CD14-positive monocyte (primary cell): ENCODE measurements around the gene POLD2. TPM values are rescaled to one million over a fixed set of nuclear protein-coding genes. Genes with fewer than 3 reads are reported as not detected.

Source experiments
- DNase-seq, 3 donors: peaks; one replicate each; pipeline ENCODE4 v3.0.0-alpha.2; 2011 to 2022
- H2AFZ ChIP-seq: 2 replicates; pipeline ENCODE4 v1.6.0; 2012; ENCODE audit warnings: mild to moderate bottlenecking, low read depth, low read length, inconsistent platforms; ENCODE audit not compliant: insufficient read depth, poor library complexity, severe bottlenecking
- H3K27ac ChIP-seq, 2 donors: 1 replicate in 1 of 2; 2 replicates in 1 of 2; pipeline ENCODE4 v1.5.1; 2012 to 2013; ENCODE audit warnings: low read length in 2 of 2, control low read depth in 1 of 2, inconsistent platforms in 1 of 2, low read depth in 1 of 2, mild to moderate bottlenecking in 1 of 2
- H3K27me3 ChIP-seq, 2 donors: one replicate each; pipeline versions ENCODE4 v1.6.0 to v1.6.1; 2011 to 2013; ENCODE audit warnings: low read length in 2 of 2; ENCODE audit not compliant: control insufficient read depth in 2 of 2, insufficient read depth in 2 of 2
- H3K36me3 ChIP-seq, 2 donors: replicated peaks in 1 of 2; 1 replicate in 1 of 2; 2 replicates in 1 of 2; pipeline versions ENCODE4 v1.5.1 to v1.6.1; 2012 to 2013; ENCODE audit warnings: low read length in 2 of 2, control low read depth in 1 of 2, inconsistent platforms in 1 of 2, mild to moderate bottlenecking in 1 of 2; ENCODE audit not compliant: insufficient read depth in 2 of 2, control insufficient read depth in 1 of 2
- H3K4me1 ChIP-seq, 2 donors: 1 replicate in 1 of 2; 2 replicates in 1 of 2; pipeline versions ENCODE4 v1.5.1 to v1.6.1; 2012 to 2013; ENCODE audit warnings: low read length in 2 of 2, control low read depth in 1 of 2, inconsistent platforms in 1 of 2, mild to moderate bottlenecking in 1 of 2, moderate library complexity in 1 of 2; ENCODE audit not compliant: insufficient read depth in 2 of 2, control insufficient read depth in 1 of 2
- H3K4me2 ChIP-seq: replicated peaks from 2 replicates; pipeline ENCODE3; 2012; ENCODE audit warnings: low read length, moderate library complexity, mild to moderate bottlenecking; ENCODE audit not compliant: poor library complexity, severe bottlenecking; ENCODE audit errors: extremely low read depth
- H3K4me3 ChIP-seq, 3 experiments: fragments of 200-600 bp in 1 of 3; sonication (generic) in 1 of 3; replicated peaks in 1 of 3; 1 replicate in 2 of 3; 2 replicates in 1 of 3; pipeline ENCODE4 v1.5.1; 2011 to 2013; ENCODE audit warnings: low read length in 3 of 3, mild to moderate bottlenecking in 3 of 3, control low read depth in 2 of 3, low read depth in 2 of 3, inconsistent platforms in 1 of 3, moderate library complexity in 1 of 3
- H3K79me2 ChIP-seq: 2 replicates; pipeline ENCODE4 v1.6.0; 2012; ENCODE audit warnings: mild to moderate bottlenecking, control low read depth, inconsistent platforms, low read length, moderate library complexity; ENCODE audit not compliant: insufficient read depth
- H3K9ac ChIP-seq: 2 replicates; pipeline ENCODE4 v1.6.0; 2017; ENCODE audit warnings: low read length, mild to moderate bottlenecking; ENCODE audit not compliant: insufficient read depth, poor library complexity, severe bottlenecking
- H3K9me3 ChIP-seq, 2 donors: replicated peaks in 1 of 2; 1 replicate in 1 of 2; 2 replicates in 1 of 2; pipeline versions ENCODE4 v1.5.1 to v1.6.1; 2012 to 2013; ENCODE audit warnings: low read length in 2 of 2, control low read depth in 1 of 2; ENCODE audit not compliant: control insufficient read depth in 1 of 2, insufficient read depth in 1 of 2
- H4K20me1 ChIP-seq: 2 replicates; pipeline ENCODE4 v1.6.0; 2012; ENCODE audit warnings: mild to moderate bottlenecking, low read length, control low read depth, moderate library complexity; ENCODE audit not compliant: insufficient read depth
- H3K27ac Mint-ChIP-seq, 7 donors: one replicate each; pipeline ENCODE4 v1.8.0; 2020; ENCODE audit warnings: mild to moderate bottlenecking in 7 of 7, mixed read lengths in 7 of 7, moderate library complexity in 6 of 7, inconsistent platforms in 2 of 7
- H3K27me3 Mint-ChIP-seq, 3 donors: one replicate each; pipeline ENCODE4 v1.8.0; 2021 to 2022; ENCODE audit warnings: low read depth in 3 of 3, mild to moderate bottlenecking in 3 of 3, mixed read lengths in 3 of 3, moderate library complexity in 3 of 3, inconsistent platforms in 1 of 3
- H3K36me3 Mint-ChIP-seq, 2 donors: one replicate each; pipeline ENCODE4 v1.8.0; 2020; ENCODE audit warnings: mixed read lengths in 2 of 2, inconsistent platforms in 1 of 2, mild to moderate bottlenecking in 1 of 2
- H3K4me1 Mint-ChIP-seq: one replicate; pipeline ENCODE4 v1.8.0; 2020; ENCODE audit warnings: mild to moderate bottlenecking, mixed read lengths
- H3K4me3 Mint-ChIP-seq, 2 donors: one replicate each; pipeline ENCODE4 v1.8.0; 2020; ENCODE audit warnings: mild to moderate bottlenecking in 2 of 2, mixed read lengths in 2 of 2, moderate library complexity in 1 of 2
- H3K9me3 Mint-ChIP-seq, 7 donors: one replicate each; pipeline ENCODE4 v1.8.0; 2020 to 2022; ENCODE audit warnings: mixed read lengths in 7 of 7, mild to moderate bottlenecking in 6 of 7, moderate library complexity in 6 of 7, inconsistent platforms in 2 of 7
- WGBS: methylation state at CpG from one replicate; pipeline ENCODE4 v1.1.5; 2013; ENCODE audit warnings: missing lambda C conversion rate; ENCODE audit not compliant: insufficient coverage; 5-methylcytosine and 5-hydroxymethylcytosine counted together
- intact Hi-C, 2 donors: fragments of 100-400 bp; cut with micrococcal nuclease; formaldehyde crosslinking; loops; one replicate each; pipeline versions ENCODE4 v1.15.0 to v1.15.1; 2023
- polyA plus RNA-seq, 3 donors: library from polyadenylated mRNA; depleted of rRNA in 1 of 3; unstranded in 2 of 3; stranded (reverse) in 1 of 3; fragments of 300-500 nt in 2 of 3; fragments of >200 nt in 1 of 3; fragmentation: Illumina TruSeq in 2 of 3; gene quantifications; 1 replicate in 2 of 3; 2 replicates in 1 of 3; pipeline ENCODE4 v1.2.3, GENCODE V29; 2012 to 2021
- TF ChIP-seq, protein P1 (sequence below): fragments of 200-600 bp; IDR thresholded peaks from one replicate; pipeline ENCODE4 v1.8.0; 2022; ENCODE audit warnings: antibody characterized with exemption, mild to moderate bottlenecking

The POLD2 gene
- polyA plus RNA-seq, 3 donors: 24.1 to 27.1 (median 25.7) TPM

DNA sequence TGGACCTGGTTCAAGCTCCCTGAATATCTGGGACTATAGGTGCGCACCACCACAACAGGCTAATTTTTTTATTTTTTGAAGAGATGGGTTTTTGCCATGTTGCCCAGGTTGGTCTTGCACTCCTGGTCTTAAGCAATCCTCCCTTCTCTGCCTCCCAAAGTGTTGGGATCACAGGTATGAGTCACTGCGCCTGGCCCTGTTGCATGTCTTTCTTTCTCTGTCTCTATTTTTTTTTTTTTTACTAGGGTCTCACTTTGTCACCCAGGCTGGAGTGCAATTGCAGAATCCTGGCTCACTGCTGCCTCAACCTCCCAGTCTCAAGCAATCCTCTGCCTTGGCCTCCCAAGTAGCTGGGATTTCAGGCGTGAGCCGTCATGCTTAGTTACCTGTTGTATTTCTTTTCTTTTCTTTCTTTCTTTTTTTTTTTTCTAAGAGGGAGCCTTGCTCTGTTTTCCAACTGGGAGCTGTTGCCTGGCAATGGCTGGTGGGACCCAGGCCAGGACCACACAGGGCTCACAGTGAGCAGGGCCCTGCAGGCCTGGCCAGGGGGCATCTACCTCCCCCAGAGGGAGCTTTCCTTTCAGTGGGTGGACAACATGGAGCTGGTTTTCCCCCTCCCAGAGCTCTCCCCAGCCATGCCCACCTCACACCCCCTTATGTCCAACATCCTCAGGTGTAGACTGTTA lies 11.7 kb upstream of the POLD2 start:
- Mint-ChIP-seq H3K4me1 (no peaks in the 10 kb centered on the region), H3K36me3 (no peaks in the 10 kb centered on the region), H3K27me3 (peaks cover 3 to 10% (median 3%) of the 10 kb centered on the region in 3 donors), H3K4me3 (no peak overlapping the region), H3K9me3 (peaks cover 0 to 2% (median 0%) of the 10 kb centered on the region in 7 donors), H3K27ac (no peak overlapping the region)
- H3K79me2 ChIP-seq: no peaks in the 10 kb centered on the region
- no peaks in the 10 kb centered on the region for H3K9me3 ChIP-seq
- TF ChIP-seq, protein P1, sequence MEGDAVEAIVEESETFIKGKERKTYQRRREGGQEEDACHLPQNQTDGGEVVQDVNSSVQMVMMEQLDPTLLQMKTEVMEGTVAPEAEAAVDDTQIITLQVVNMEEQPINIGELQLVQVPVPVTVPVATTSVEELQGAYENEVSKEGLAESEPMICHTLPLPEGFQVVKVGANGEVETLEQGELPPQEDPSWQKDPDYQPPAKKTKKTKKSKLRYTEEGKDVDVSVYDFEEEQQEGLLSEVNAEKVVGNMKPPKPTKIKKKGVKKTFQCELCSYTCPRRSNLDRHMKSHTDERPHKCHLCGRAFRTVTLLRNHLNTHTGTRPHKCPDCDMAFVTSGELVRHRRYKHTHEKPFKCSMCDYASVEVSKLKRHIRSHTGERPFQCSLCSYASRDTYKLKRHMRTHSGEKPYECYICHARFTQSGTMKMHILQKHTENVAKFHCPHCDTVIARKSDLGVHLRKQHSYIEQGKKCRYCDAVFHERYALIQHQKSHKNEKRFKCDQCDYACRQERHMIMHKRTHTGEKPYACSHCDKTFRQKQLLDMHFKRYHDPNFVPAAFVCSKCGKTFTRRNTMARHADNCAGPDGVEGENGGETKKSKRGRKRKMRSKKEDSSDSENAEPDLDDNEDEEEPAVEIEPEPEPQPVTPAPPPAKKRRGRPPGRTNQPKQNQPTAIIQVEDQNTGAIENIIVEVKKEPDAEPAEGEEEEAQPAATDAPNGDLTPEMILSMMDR: no peak
- intact Hi-C loops: loop anchor here in 1 of 2 donors (10.0 kb wide), 1 partner anchor 60 kb away; no protein-coding TSS in a partner anchor
- no peak overlapping the region for H3K9ac ChIP-seq
- no peaks in the 10 kb centered on the region for H3K36me3 ChIP-seq
- H2AFZ ChIP-seq: no peak overlapping the region
- WGBS: 88% methylated on average over 1 of the region's 4 CpGs
- DNase-seq: no peak
- no peak overlapping the region for H3K4me3 ChIP-seq
- no peak overlapping the region for H3K27ac ChIP-seq
- H3K27me3 ChIP-seq: no peaks in the 10 kb centered on the region
- no peaks in the 10 kb centered on the region for H3K4me1 ChIP-seq
- H4K20me1 ChIP-seq: no peaks in the 10 kb centered on the region
- no peak overlapping the region for H3K4me2 ChIP-seq

DNA sequence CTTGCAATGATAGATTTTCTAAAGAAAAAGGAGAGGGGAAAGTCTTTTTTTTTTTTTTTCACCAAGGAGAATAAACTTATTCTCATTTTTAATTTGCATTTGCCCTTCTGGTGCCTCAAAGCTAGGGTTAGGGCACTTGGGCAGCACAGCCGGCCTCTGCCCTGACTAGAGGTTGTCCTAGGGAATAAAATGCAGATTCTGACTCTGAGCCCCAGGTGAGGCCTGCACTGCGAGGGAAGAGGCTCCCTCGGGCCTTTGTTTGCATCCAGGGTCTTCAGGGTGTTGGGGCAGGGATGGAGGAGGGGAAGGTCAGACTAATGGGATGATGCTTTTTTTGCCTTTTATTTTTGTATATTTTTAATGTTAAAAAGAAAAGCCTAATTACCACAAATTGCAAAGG lies 9.9 kb upstream of the POLD2 start:
- H3K4me3 ChIP-seq: no peak overlapping the region
- no peak overlapping the region for H3K4me3 Mint-ChIP-seq
- no peak overlapping the region for H2AFZ ChIP-seq
- H3K79me2 ChIP-seq: no peaks in the 10 kb centered on the region
- no peaks in the 10 kb centered on the region for H3K4me1 Mint-ChIP-seq
- no peak overlapping the region for H3K27ac Mint-ChIP-seq
- WGBS: 100% methylated on average over 1 of the region's 3 CpGs
- intact Hi-C loops: loop anchor here in 1 of 2 donors (10.0 kb wide), 1 partner anchor 62 kb away; no protein-coding TSS in a partner anchor
- no peaks in the 10 kb centered on the region for H3K9me3 ChIP-seq
- no peaks in the 10 kb centered on the region for H3K27me3 ChIP-seq
- no peak overlapping the region for H3K27ac ChIP-seq
- H3K4me1 ChIP-seq: no peaks in the 10 kb centered on the region
- DNase-seq: no peak
- TF ChIP-seq, protein P1: no peak
- no peaks in the 10 kb centered on the region for H3K36me3 ChIP-seq
- peaks cover 3 to 7% (median 3%) of the 10 kb centered on the region in 3 donors for H3K27me3 Mint-ChIP-seq
- no peaks in the 10 kb centered on the region for H3K36me3 Mint-ChIP-seq
- no peak overlapping the region for H3K9ac ChIP-seq
- H3K9me3 Mint-ChIP-seq: peaks cover 0 to 2% (median 0%) of the 10 kb centered on the region in 7 donors
- H3K4me2 ChIP-seq: no peak overlapping the region
- no peaks in the 10 kb centered on the region for H4K20me1 ChIP-seq
